Activated CD4-positive, alpha-beta memory T cell treated with anti-CD3 and anti-CD28 coated beads for 36 hours (primary cell): Measurements from ENCODE around the gene VDAC2. TPM values are rescaled to one million over a fixed set of nuclear protein-coding genes. Genes with fewer than 3 reads are reported as not detected.

Source experiments
- CTCF ChIA-PET: fragments of 350-600 bp; sonication (Branson Sonifier 250); formaldehyde crosslinking; loops from one replicate; lab custom pipeline; 2021; ENCODE audit warnings: antibody characterized with exemption, inconsistent platforms; lab: Charles Lee
- POLR2A ChIA-PET: fragments of 350-600 bp; sonication (Branson Sonifier 250); formaldehyde crosslinking; loops from one replicate; lab custom pipeline; 2021; ENCODE audit warnings: antibody characterized with exemption; lab: Charles Lee
- DNase-seq: peaks from one replicate; pipeline ENCODE4 v3.0.0-alpha.2; 2020
- H3K27ac Mint-ChIP-seq: one replicate; pipeline ENCODE4 v1.8.0; 2021; ENCODE audit warnings: mixed read lengths
- H3K27me3 Mint-ChIP-seq: one replicate; pipeline ENCODE4 v1.8.0; 2021; ENCODE audit warnings: mixed read lengths
- H3K36me3 Mint-ChIP-seq: one replicate; pipeline ENCODE4 v1.8.0; 2021; ENCODE audit warnings: mixed read lengths
- H3K4me1 Mint-ChIP-seq: one replicate; pipeline ENCODE4 v1.8.0; 2021; ENCODE audit warnings: low read depth, mixed read lengths
- H3K4me3 Mint-ChIP-seq: one replicate; pipeline ENCODE4 v1.8.0; 2021; ENCODE audit warnings: mild to moderate bottlenecking, mixed read lengths
- H3K9me3 Mint-ChIP-seq: one replicate; pipeline ENCODE4 v1.8.0; 2021; ENCODE audit warnings: mixed read lengths
- intact Hi-C: fragments of 100-400 bp; cut with micrococcal nuclease; formaldehyde crosslinking; loops from one replicate; pipeline ENCODE4 v1.15.1; 2023
- total RNA-seq, 2 experiments: library from RNA; stranded (reverse); gene quantifications; one replicate each; pipeline ENCODE4 v1.2.3, GENCODE V29; 2021

VDAC2 gene, protein sequence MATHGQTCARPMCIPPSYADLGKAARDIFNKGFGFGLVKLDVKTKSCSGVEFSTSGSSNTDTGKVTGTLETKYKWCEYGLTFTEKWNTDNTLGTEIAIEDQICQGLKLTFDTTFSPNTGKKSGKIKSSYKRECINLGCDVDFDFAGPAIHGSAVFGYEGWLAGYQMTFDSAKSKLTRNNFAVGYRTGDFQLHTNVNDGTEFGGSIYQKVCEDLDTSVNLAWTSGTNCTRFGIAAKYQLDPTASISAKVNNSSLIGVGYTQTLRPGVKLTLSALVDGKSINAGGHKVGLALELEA
- total RNA-seq = 100 to 1,000 TPM; 217 to 221 TPM

DNA sequence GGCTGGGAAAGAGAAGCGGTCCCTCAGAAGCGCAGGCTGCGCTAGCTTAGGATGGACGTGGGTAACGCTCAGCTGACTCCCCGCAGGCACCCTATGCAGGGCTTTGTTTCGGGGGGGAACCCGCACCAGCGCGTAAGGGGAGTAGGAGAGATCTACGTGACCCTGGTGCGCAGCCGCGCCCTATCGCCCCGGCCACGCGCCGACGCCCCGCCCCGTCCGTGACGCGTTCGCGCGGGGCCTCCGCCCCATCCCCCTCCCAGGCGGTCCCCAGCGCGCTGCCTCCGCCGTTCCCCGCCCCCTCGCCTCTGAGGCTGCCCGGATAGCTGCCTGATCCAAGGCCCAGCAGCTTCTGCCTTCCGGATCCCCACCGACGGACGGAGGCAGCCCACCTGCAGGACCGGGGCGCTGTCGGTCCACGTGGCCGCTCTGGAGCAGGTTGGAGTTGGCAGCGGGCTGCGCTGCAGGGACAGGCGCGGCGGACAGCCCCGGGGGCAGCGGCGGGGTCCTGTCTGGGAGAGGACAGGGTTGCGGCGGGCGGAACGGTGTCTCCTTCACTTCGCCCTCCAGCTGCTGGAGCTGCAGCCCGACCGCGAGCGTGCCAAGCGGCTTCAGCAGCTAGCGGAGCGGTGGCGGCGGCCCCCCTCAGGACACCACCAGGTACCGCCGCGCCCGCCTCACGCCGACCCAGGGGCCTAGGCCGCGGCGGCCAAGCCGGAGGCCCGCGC is at the start of gene VDAC2:
Gene VDAC2 (plus strand): TSS at position 515 of the 725 bp plus-strand sequence. CDS start 363 bp downstream, outside the sequence.
- Mint-ChIP-seq H3K27ac (peak within 1 kb of the TSS; percentile 98), H3K4me1 (peaks cover 36% of the 10 kb centered on the region), H3K36me3 (peaks cover 22% of the 10 kb centered on the region), H3K27me3 (no peaks in the 10 kb centered on the region), H3K9me3 (no peaks in the 10 kb centered on the region), H3K4me3 (peak within 1 kb of the TSS; percentile 89)
- peak; percentile 95 for DNase-seq
- ChIA-PET POLR2A (interaction anchor here (0.8 to 3.5 kb wide), 13 partner anchors 10 to 1034 kb away, joined by 3 to 54 read pairs (median 4); partner anchors contain the start of genes COMTD1 and SAMD8), CTCF (interaction anchor here (0.6 to 5.1 kb wide), 5 partner anchors 15 to 32 kb away, joined by 3 to 98 read pairs (median 7); partner anchors contain the start of gene COMTD1)
- intact Hi-C loops = loop anchor here (1.0 to 2.0 kb wide), 6 partner anchors 20 to 384 kb away; partner anchors contain the start of genes KAT6B and SAMD8

DNA sequence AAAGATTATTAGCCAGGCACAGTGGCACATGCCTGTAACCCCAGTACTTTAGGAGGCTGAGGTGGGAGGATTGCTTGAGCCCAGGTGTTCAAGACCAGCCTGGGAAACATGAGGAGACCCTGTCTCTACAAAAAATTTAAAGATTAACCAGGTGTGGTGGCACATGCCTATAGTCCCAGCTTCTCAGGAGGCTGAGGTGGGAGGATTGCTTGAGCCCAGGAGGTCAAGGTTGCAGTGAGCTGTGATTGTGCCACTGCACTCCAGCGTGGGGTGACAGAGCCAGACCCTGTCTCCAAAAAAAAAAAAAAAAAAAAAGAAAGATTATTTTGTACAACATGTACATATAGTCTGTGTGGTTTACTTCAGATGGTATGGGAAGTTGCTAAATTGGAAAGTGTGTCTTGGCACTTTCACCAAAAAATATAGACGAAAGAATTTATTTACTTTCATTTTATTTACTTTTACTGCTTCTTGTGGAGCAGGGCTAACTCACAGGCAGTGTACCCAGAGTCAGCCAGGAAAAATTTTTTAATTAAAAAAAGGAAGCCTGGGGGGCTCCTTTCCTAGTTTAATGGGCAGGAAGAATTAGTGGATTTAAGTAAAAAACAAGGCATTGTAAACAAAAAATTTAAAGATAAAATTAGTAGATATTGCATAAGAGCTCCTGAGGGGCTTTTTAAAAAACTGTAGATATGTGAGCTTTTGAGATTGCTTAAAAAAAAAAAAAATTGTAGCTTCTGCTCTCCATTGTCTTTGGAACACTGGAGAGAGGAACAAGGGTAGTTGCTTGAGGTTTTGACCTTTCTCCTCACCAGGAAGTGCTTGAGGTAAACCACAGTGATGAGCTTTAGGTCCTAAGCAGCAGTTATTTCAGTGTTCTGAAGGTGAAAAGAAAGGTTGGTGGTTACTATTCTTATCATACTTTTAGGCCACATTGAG is 44.6 kb upstream of the VDAC2 start:
- Mint-ChIP-seq H3K27me3 (no peaks in the 10 kb centered on the region), H3K27ac (peak overlapping the region; percentile 84), H3K4me3 (no peak overlapping the region), H3K4me1 (peaks cover 36% of the 10 kb centered on the region), H3K36me3 (peaks cover 13% of the 10 kb centered on the region), H3K9me3 (no peaks in the 10 kb centered on the region)
- CTCF ChIA-PET = interaction anchor here (0.7 to 1.7 kb wide), 4 partner anchors 22 to 234 kb away, joined by 3 to 6 read pairs (median 4); no protein-coding TSS in a partner anchor
- DNase-seq = no peak
- intact Hi-C loops = loop anchor here (2.0 kb wide), 2 partner anchors 27 to 45 kb away; partner anchors contain the start of gene VDAC2
- POLR2A ChIA-PET = interaction anchor here (0.6 kb wide), 1 partner anchor 339 kb away, joined by 5 read pairs; no protein-coding TSS in a partner anchor

DNA sequence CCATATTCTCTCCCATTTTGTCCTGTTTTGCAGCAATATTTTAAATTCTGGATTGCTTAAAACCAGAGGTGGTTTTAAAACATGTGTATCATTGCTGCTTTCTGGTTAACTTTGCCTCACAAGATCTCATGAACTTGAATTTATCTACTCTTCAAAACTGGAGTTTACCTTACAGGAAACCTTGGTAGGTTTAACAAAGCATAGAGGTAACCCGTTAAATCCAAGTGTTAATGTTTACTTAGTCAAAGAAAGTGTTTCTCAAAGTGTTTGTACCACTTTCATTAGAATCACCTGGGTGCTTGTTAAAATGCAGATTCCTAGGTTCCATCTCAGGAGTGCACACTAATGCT is 44.0 kb upstream of the VDAC2 start:
- POLR2A ChIA-PET = interaction anchor here (0.6 kb wide), 1 partner anchor 340 kb away, joined by 5 read pairs; no protein-coding TSS in a partner anchor
- DNase-seq = no peak
- H3K4me3 Mint-ChIP-seq = no peak overlapping the region
- peaks cover 13% of the 10 kb centered on the region for H3K36me3 Mint-ChIP-seq
- peak overlapping the region; percentile 84 for H3K27ac Mint-ChIP-seq
- CTCF ChIA-PET = interaction anchor here (0.7 to 1.7 kb wide), 4 partner anchors 22 to 235 kb away, joined by 3 to 6 read pairs (median 4); no protein-coding TSS in a partner anchor
- intact Hi-C loops = loop anchor here (2.0 kb wide), 2 partner anchors 28 to 44 kb away; partner anchors contain the start of gene VDAC2
- no peaks in the 10 kb centered on the region for H3K9me3 Mint-ChIP-seq
- H3K4me1 Mint-ChIP-seq = peaks cover 31% of the 10 kb centered on the region
- no peaks in the 10 kb centered on the region for H3K27me3 Mint-ChIP-seq

DNA sequence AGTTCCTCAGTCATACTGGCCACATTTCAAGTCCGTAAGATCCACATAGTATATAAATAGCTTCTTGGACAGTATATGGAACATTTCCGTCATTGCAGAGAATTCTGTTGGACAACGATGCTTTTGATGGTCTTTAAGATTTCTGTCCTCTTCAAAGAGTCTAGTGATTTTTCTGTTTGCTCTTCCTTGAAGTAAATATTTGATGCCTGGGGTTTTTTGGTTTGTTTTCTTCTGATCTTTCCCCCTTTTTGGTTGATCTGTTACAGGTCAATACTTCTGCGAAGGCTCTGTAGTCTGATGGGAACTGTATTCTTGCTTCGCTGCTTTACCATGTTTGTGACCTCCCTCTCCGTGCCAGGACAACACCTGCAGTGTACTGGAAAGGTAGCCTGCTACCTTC is 42.3 kb upstream of the VDAC2 start:
- H3K27ac Mint-ChIP-seq = peak overlapping the region; percentile 1
- POLR2A ChIA-PET = no interaction called here
- intact Hi-C loops = no loop called here
- no peak for DNase-seq
- H3K9me3 Mint-ChIP-seq = no peaks in the 10 kb centered on the region
- H3K4me1 Mint-ChIP-seq = peaks cover 30% of the 10 kb centered on the region
- H3K36me3 Mint-ChIP-seq = peaks cover 16% of the 10 kb centered on the region
- no peak overlapping the region for H3K4me3 Mint-ChIP-seq
- H3K27me3 Mint-ChIP-seq = no peaks in the 10 kb centered on the region
- CTCF ChIA-PET = no interaction called here

DNA sequence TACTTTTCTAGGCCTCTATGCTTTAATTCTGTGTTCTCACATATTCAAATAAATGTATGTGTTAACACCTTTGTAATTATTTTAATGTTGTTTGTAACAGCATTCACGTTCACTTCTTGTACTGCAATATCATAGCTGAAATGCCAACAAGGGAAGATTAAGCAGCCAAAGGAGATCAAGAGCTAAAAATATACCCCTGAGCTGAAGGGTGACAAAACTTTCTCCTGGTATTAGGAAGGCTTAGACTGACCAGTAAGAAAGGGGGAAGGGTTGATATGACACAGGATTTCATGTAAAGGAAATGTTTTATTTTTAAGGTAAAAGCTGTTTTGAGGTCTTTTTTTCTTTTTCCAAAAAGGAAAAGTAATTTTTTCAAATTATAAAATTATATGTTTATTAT is 40.4 kb upstream of the VDAC2 start:
- intact Hi-C loops = no loop called here
- no peaks in the 10 kb centered on the region for H3K9me3 Mint-ChIP-seq
- ChIA-PET POLR2A (no interaction called here), CTCF (no interaction called here)
- H3K27me3 Mint-ChIP-seq = no peaks in the 10 kb centered on the region
- peaks cover 28% of the 10 kb centered on the region for H3K4me1 Mint-ChIP-seq
- H3K4me3 Mint-ChIP-seq = no peak overlapping the region
- H3K27ac Mint-ChIP-seq = no peak overlapping the region
- no peak for DNase-seq
- peaks cover 20% of the 10 kb centered on the region for H3K36me3 Mint-ChIP-seq

DNA sequence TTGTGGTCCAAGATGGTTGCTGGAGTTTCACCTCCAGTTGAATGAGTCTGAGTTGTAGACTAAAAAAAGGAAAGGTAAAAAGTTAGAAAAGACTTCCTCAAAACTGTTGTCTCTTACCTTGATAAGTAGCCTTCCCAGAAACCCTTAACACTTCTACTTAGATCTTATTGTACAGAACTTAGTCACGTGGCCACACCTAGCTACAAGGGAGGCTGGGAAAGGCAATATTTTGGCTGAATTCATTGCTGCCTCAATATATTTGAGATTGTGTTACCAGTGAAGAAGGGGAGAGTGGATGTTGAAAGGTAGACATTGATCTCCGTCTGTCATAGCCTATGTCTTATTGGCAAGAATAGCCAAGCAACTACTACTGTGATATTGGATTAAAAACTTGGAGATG is 35.5 kb upstream of the VDAC2 start:
- intact Hi-C loops = no loop called here
- H3K27me3 Mint-ChIP-seq = no peaks in the 10 kb centered on the region
- ChIA-PET POLR2A (no interaction called here), CTCF (no interaction called here)
- H3K4me1 Mint-ChIP-seq = peaks cover 17% of the 10 kb centered on the region
- H3K36me3 Mint-ChIP-seq = peaks cover 25% of the 10 kb centered on the region
- H3K4me3 Mint-ChIP-seq = no peak overlapping the region
- no peak for DNase-seq
- no peak overlapping the region for H3K27ac Mint-ChIP-seq
- H3K9me3 Mint-ChIP-seq = no peaks in the 10 kb centered on the region

DNA sequence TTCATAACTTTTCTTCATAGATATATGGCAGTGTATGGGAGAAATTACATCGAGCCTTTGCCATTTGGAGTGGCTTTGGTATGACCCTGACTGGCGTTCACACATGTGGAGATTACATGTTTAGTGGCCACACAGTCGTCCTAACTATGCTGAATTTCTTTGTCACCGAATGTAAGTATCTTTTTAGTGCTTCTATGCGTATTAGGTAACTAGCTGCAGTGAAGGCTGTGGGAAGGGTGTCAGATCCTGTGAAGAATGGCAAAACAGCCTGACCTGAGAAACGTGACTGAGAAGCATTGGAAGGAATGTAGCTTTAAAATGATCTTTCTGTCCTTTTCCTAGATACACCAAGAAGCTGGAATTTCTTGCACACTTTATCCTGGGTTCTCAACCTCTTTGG is 34.5 kb upstream of the VDAC2 start:
- DNase-seq = no peak
- intact Hi-C loops = no loop called here
- Mint-ChIP-seq H3K27me3 (no peaks in the 10 kb centered on the region), H3K27ac (no peak overlapping the region), H3K9me3 (no peaks in the 10 kb centered on the region), H3K36me3 (peaks cover 24% of the 10 kb centered on the region), H3K4me3 (no peak overlapping the region), H3K4me1 (peaks cover 24% of the 10 kb centered on the region)
- CTCF ChIA-PET = no interaction called here
- POLR2A ChIA-PET = no interaction called here

DNA sequence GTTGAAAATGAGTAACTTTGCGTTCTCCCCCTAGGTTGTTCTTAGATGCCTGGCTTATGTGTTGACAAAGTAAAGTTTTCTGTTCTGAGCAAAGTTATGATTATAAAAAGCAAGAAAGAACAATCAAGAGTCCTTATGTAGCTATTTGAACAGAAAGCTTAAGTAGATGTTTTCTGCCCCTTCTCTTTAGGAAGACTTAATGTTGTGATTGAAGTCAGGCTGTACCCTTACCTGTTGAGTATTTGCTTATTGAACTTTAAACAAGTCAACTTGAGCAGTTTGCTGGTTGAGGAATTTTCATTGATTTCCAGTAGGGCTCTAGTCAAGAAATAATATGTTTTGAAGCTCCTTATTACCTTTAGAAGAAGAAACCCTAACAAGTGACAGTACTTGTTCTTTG is 33.9 kb upstream of the VDAC2 start:
- POLR2A ChIA-PET = no interaction called here
- Mint-ChIP-seq H3K27me3 (no peaks in the 10 kb centered on the region), H3K27ac (no peak overlapping the region), H3K36me3 (peaks cover 24% of the 10 kb centered on the region), H3K4me3 (no peak overlapping the region), H3K4me1 (peaks cover 30% of the 10 kb centered on the region), H3K9me3 (no peaks in the 10 kb centered on the region)
- intact Hi-C loops = no loop called here
- DNase-seq = no peak
- CTCF ChIA-PET = no interaction called here

DNA sequence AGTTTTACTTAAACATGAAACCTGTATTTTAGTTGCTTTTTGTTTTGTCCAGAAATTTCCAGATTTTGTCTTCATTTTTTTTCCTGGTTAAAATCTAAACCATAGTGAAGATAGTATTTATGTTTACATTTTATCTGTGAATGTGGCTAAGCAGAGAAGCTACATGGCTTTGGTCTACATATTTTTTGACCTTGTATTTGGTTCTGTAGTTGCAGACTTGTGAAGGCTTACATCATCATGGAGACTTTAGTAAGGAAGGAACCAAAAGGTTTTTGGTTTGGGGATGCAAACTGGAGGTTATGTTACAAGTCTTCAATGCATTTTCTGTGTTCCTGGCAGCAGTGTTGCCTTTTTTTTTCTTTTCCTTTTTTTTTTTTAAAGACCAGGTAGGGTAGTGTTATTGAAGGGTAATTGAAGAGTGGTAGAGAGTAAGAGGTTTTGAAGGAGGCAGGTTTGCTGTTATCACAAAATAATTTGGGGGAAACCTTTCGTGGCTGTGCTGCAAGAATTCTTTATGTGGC is 30.9 kb upstream of the VDAC2 start:
- Mint-ChIP-seq H3K4me1 (peaks cover 30% of the 10 kb centered on the region), H3K4me3 (no peak overlapping the region), H3K27ac (peak overlapping the region; percentile 35), H3K9me3 (no peaks in the 10 kb centered on the region), H3K27me3 (no peaks in the 10 kb centered on the region), H3K36me3 (peaks cover 19% of the 10 kb centered on the region)
- intact Hi-C loops = loop anchor here (5.0 kb wide), 1 partner anchor 67 kb away; the partner anchor contains the start of gene SAMD8
- DNase-seq = no peak
- CTCF ChIA-PET = interaction anchor here (1.5 to 2.0 kb wide), 3 partner anchors 32 to 56 kb away, joined by 3 to 5 read pairs (median 4); partner anchors contain the start of genes COMTD1 and VDAC2
- POLR2A ChIA-PET = no interaction called here

DNA sequence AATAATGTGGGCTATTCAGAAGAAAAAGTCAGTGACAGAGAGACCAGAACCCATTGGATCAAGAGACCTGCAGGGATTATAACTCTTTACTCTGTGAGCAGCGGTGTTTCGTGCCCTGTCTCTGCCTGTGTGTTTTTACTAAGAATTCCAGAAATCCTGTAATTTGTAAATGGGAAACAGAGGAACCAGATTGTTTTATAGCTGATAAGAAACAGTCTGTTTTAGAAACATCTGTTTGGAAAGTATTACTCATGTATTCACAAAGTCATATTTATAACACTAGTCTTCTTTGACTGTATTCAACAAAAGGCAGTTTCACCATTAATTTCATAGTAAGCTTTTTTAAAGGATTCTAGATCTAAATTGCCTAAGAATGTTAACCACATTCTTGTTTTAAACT is 30.0 kb upstream of the VDAC2 start:
- H3K27me3 Mint-ChIP-seq = no peaks in the 10 kb centered on the region
- ChIA-PET CTCF (interaction anchor here (1.0 to 1.5 kb wide), 4 partner anchors 50 to 71 kb away, joined by 3 to 4 read pairs (median 3); partner anchors contain the start of gene COMTD1), POLR2A (interaction anchor here (0.9 kb wide), 1 partner anchor 31 kb away, joined by 3 read pairs; no protein-coding TSS in a partner anchor)
- peaks cover 30% of the 10 kb centered on the region for H3K4me1 Mint-ChIP-seq
- no peaks in the 10 kb centered on the region for H3K9me3 Mint-ChIP-seq
- H3K27ac Mint-ChIP-seq = peak overlapping the region; percentile 49
- H3K36me3 Mint-ChIP-seq = peaks cover 15% of the 10 kb centered on the region
- H3K4me3 Mint-ChIP-seq = no peak overlapping the region
- intact Hi-C loops = loop anchor here (5.0 kb wide), 1 partner anchor 68 kb away; the partner anchor contains the start of gene SAMD8
- DNase-seq = no peak

DNA sequence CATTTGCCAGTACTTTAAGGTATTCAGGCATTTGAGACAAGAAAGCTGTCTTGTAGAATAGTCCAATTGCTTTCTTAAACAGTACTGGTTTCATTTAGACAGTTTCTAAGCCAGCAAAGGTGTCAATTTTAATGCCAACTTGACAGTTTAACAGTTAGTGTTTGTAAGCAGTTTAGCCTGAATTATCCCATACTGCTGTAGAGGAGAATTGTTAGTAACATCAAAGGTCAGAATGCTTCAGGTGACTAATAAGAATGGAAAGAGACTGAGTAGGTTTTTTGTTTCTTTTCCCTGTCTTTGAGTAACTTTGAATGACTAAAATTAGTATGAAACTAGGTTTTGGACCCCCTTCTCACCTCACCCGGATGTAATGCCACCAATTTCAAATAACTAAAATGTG is 29.5 kb upstream of the VDAC2 start:
- DNase-seq = no peak
- CTCF ChIA-PET = interaction anchor here (1.0 to 1.5 kb wide), 4 partner anchors 50 to 72 kb away, joined by 3 to 4 read pairs (median 3); partner anchors contain the start of gene COMTD1
- intact Hi-C loops = loop anchor here (1.0 to 5.0 kb wide), 2 partner anchors 43 to 69 kb away; partner anchors contain the start of gene SAMD8
- Mint-ChIP-seq H3K36me3 (peaks cover 13% of the 10 kb centered on the region), H3K4me1 (peaks cover 30% of the 10 kb centered on the region), H3K9me3 (no peaks in the 10 kb centered on the region), H3K27me3 (no peaks in the 10 kb centered on the region), H3K4me3 (no peak overlapping the region), H3K27ac (peak overlapping the region; percentile 11)
- POLR2A ChIA-PET = interaction anchor here (0.6 to 0.9 kb wide), 2 partner anchors 30 to 895 kb away, joined by 3 read pairs; no protein-coding TSS in a partner anchor
